HG03280 (cell line): ENCODE data around the gene CFAP251.
"Not testable (repeated sequence)": the region's sequence is repeated elsewhere in the genome, so short reads cannot be mapped to it uniquely, and the experiment has no call there.

Source experiments
- ATAC-seq: cut with Tn5 transposase; IDR thresholded peaks from one replicate; pipeline ENCODE4 v1.9.1; 2021; ENCODE audit warnings: mild to moderate bottlenecking, moderate library complexity; ENCODE audit not compliant: unreplicated experiment

CFAP251 gene

GRCh38 chr12:121908702-121909101 is 9.7 kb upstream of the CFAP251 start:
- no peak for ATAC-seq

- no peak for ATAC-seq
Observed at GRCh38 chr12:121911824-121912585, 6.4 kb upstream of the CFAP251 start.

GRCh38 chr12:121915841-121916321 is 2.5 kb upstream of the CFAP251 start:
- ATAC-seq = no peak

- no peak for ATAC-seq
Observed at GRCh38 chr12:121916719-121917118, 1.7 kb upstream of the CFAP251 start.

- ATAC-seq = peak; percentile 22
Observed at GRCh38 chr12:121918679-121919038, 267 bp downstream of the CFAP251 start.

GRCh38 chr12:121921066-121921465 is 2.7 kb downstream of the CFAP251 start:
- ATAC-seq = no peak

GRCh38 chr12:121925358-121925695 is 6.9 kb downstream of the CFAP251 start:
- no peak for ATAC-seq

GRCh38 chr12:121926874-121927706 is 8.7 kb downstream of the CFAP251 start:
- ATAC-seq = no peak

- ATAC-seq = no peak
Observed at GRCh38 chr12:121927813-121928212, 9.4 kb downstream of the CFAP251 start.

GRCh38 chr12:121929545-121929944 is 11.2 kb downstream of the CFAP251 start:
- ATAC-seq = not testable (repeated sequence)

GRCh38 chr12:121930862-121931261 is 12.5 kb downstream of the CFAP251 start:
- no peak for ATAC-seq

GRCh38 chr12:121932176-121932536 is 13.8 kb downstream of the CFAP251 start:
- ATAC-seq = no peak

GRCh38 chr12:121932914-121933521 is 14.6 kb downstream of the CFAP251 start:
- ATAC-seq = no peak

- ATAC-seq = no peak
Observed at GRCh38 chr12:121933522-121934308, 15.3 kb downstream of the CFAP251 start.

GRCh38 chr12:121934309-121934664 is 15.9 kb downstream of the CFAP251 start:
- ATAC-seq = no peak

GRCh38 chr12:121937654-121938053 is 19.3 kb downstream of the CFAP251 start:
- ATAC-seq = no peak

- ATAC-seq = no peak
Observed at GRCh38 chr12:121939186-121939585, 20.8 kb downstream of the CFAP251 start.

- no peak for ATAC-seq
Observed at GRCh38 chr12:121939992-121940766, 21.8 kb downstream of the CFAP251 start.

GRCh38 chr12:121942145-121942718 is 23.8 kb downstream of the CFAP251 start:
- no peak for ATAC-seq

GRCh38 chr12:121943926-121944325 is 25.5 kb downstream of the CFAP251 start:
- ATAC-seq = no peak
